GM21619 (cell line): Measurements from ENCODE around the gene YWHAE.
"Not testable (repeated sequence)": the region's sequence is repeated elsewhere in the genome, so short reads cannot be mapped to it uniquely, and the experiment has no call there.

ENCODE experiments used
- ATAC-seq: cut with Tn5 transposase; IDR thresholded peaks from one replicate; pipeline ENCODE4 v1.9.1; 2021; ENCODE audit not compliant: unreplicated experiment

YWHAE gene

GRCh38 chr17:1413281-1413791 lies 13.3 kb upstream of the YWHAE start:
- no peak for ATAC-seq

- ATAC-seq: no peak
Measured at GRCh38 chr17:1412185-1413110, 12.4 kb upstream of the YWHAE start.

- no peak for ATAC-seq
Measured at GRCh38 chr17:1402262-1402586, 2.2 kb upstream of the YWHAE start.

- peak; percentile 6 for ATAC-seq
Measured at GRCh38 chr17:1398931-1399678, 917 bp downstream of the YWHAE start.

GRCh38 chr17:1398028-1398427 lies 2.0 kb downstream of the YWHAE start:
- ATAC-seq: no peak

GRCh38 chr17:1395876-1396665 lies 4.0 kb downstream of the YWHAE start:
- ATAC-seq: not testable (repeated sequence)

- ATAC-seq: no peak
Measured at GRCh38 chr17:1391577-1391976, 8.4 kb downstream of the YWHAE start.

- no peak for ATAC-seq
Measured at GRCh38 chr17:1390432-1391367, 9.3 kb downstream of the YWHAE start.

- not testable (repeated sequence) for ATAC-seq
Measured at GRCh38 chr17:1387490-1388227, 12.4 kb downstream of the YWHAE start.

GRCh38 chr17:1386675-1387190 lies 13.3 kb downstream of the YWHAE start:
- not testable (repeated sequence) for ATAC-seq

- ATAC-seq: no peak
Measured at GRCh38 chr17:1386265-1386664, 13.8 kb downstream of the YWHAE start.

- no peak for ATAC-seq
Measured at GRCh38 chr17:1385861-1386260, 14.2 kb downstream of the YWHAE start.

- ATAC-seq: no peak
Measured at GRCh38 chr17:1384905-1385435, 15.1 kb downstream of the YWHAE start.

GRCh38 chr17:1379930-1380313 lies 20.1 kb downstream of the YWHAE start:
- no peak for ATAC-seq

GRCh38 chr17:1379208-1379929 lies 20.7 kb downstream of the YWHAE start:
- no peak for ATAC-seq

- not testable (repeated sequence) for ATAC-seq
Measured at GRCh38 chr17:1378476-1378860, 21.6 kb downstream of the YWHAE start.

GRCh38 chr17:1377334-1377733 lies 22.7 kb downstream of the YWHAE start:
- ATAC-seq: no peak

- ATAC-seq: no peak
Measured at GRCh38 chr17:1376061-1376460, 24.0 kb downstream of the YWHAE start.
